Hepatocyte (in vitro differentiated cells): Measurements from ENCODE around the gene ERMAP. TPM values are rescaled to one million over a fixed set of nuclear protein-coding genes. Genes with fewer than 3 reads are reported as not detected.

Experiments used
- DNase-seq: peaks from one replicate; pipeline ENCODE4 v3.0.0-alpha.2; 2016; ENCODE audit warnings: low spot score
- H2AFZ ChIP-seq: fragments of 200-600 bp; sonication (generic); 2 replicates; pipeline ENCODE4 v1.6.0; 2016; ENCODE audit warnings: antibody characterized with exemption, mild to moderate bottlenecking
- H3K27ac ChIP-seq: fragments of 200-600 bp; sonication (generic); 2 replicates; pipeline ENCODE4 v1.5.1; 2016; ENCODE audit warnings: mild to moderate bottlenecking
- H3K27me3 ChIP-seq: fragments of 200-600 bp; sonication (generic); 2 replicates; pipeline ENCODE4 v1.6.1; 2016
- H3K36me3 ChIP-seq: fragments of 200-600 bp; sonication (generic); replicated peaks from 2 replicates; pipeline ENCODE4 v1.5.1; 2016; ENCODE audit warnings: low read depth; ENCODE audit not compliant: insufficient read depth
- H3K4me1 ChIP-seq: fragments of 200-600 bp; sonication (generic); 2 replicates; pipeline ENCODE4 v1.5.1; 2016; ENCODE audit warnings: mild to moderate bottlenecking, moderate library complexity; ENCODE audit not compliant: insufficient read depth
- H3K4me2 ChIP-seq: fragments of 200-600 bp; sonication (generic); 2 replicates; pipeline ENCODE4 v1.6.0; 2016
- H3K4me3 ChIP-seq: fragments of 200-600 bp; sonication (generic); 2 replicates; pipeline ENCODE4 v1.5.1; 2016; ENCODE audit warnings: mild to moderate bottlenecking
- H3K79me2 ChIP-seq: fragments of 200-600 bp; sonication (generic); 2 replicates; pipeline ENCODE4 v1.6.0; 2017; ENCODE audit warnings: mild to moderate bottlenecking
- H3K9me2 ChIP-seq: fragments of 200-600 bp; sonication (generic); replicated peaks from 2 replicates; pipeline ENCODE4 v1.6.0; 2017; ENCODE audit warnings: mild to moderate bottlenecking; ENCODE audit not compliant: insufficient read depth
- H3K9me3 ChIP-seq: fragments of 200-600 bp; sonication (generic); 2 replicates; pipeline ENCODE4 v1.5.1; 2016; ENCODE audit warnings: low read depth, mild to moderate bottlenecking
- H4K20me1 ChIP-seq: fragments of 200-600 bp; sonication (generic); 2 replicates; pipeline ENCODE4 v1.6.0; 2016; ENCODE audit warnings: mild to moderate bottlenecking; ENCODE audit not compliant: insufficient read depth, poor library complexity, severe bottlenecking
- EZH2 ChIP-seq: fragments of 200-600 bp; sonication (generic); IDR thresholded peaks from 2 replicates; pipeline ENCODE4 v1.6.1; 2016; ENCODE audit warnings: antibody characterized with exemption, mild to moderate bottlenecking, borderline replicate concordance
- EZH2phosphoT487 ChIP-seq: fragments of 200-600 bp; sonication (generic); IDR thresholded peaks from one replicate; pipeline ENCODE4 v1.6.1; 2018; ENCODE audit warnings: antibody characterized with exemption, mild to moderate bottlenecking, low read depth, moderate library complexity; ENCODE audit not compliant: unreplicated experiment, severe bottlenecking
- WGBS: methylation state at CpG from one replicate; pipeline ENCODE4 v1.1.6; 2016; ENCODE audit warnings: low lambda C conversion rate; ENCODE audit errors: missing lambda C conversion rate; 5-methylcytosine and 5-hydroxymethylcytosine counted together
- polyA plus RNA-seq: library from polyadenylated mRNA; unstranded; fragments of >200 nt; fragmentation: Nextera tagmentation; extraction: Ambion mirVana; gene quantifications from 2 replicates; pipeline ENCODE4 v1.2.1, GENCODE V29; 2016
- total RNA-seq: library from RNA; depleted of rRNA; stranded (reverse); fragments of >200 nt; gene quantifications from 2 replicates; pipeline ENCODE4 v1.2.3, GENCODE V29; 2014
- TF ChIP-seq, protein P1 (sequence below): fragments of 200-600 bp; sonication (generic); IDR thresholded peaks from 2 replicates; pipeline ENCODE4 v1.5.1; 2016; ENCODE audit warnings: antibody characterized with exemption, mild to moderate bottlenecking; ENCODE audit not compliant: poor library complexity

Gene ERMAP
- total and polyA plus RNA-seq, 2 experiments from 2014 or later, result 6.2 to 20.4 TPM

DNA sequence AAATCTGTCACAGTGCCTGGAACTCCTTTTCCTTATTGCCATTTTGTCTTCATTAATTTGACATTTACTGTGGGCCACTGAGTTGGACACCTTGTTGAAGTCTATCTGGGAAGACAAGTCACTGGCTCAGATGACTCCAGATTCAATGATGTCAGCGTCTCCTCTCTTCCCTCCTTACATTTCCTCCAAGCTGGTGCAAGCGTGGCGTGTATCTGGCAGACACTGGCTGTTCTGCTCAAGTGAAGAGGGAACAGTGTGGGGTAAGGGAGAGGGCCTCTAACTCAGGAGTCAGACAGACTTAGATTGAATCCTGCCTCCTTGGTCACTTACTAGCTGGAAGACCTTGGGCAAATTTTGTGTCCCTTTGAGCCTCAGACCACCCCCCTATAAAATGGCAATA is 20.8 kb downstream of the ERMAP start:
- H4K20me1 ChIP-seq, result no peaks in the 10 kb centered on the region
- TF ChIP-seq, protein P1, sequence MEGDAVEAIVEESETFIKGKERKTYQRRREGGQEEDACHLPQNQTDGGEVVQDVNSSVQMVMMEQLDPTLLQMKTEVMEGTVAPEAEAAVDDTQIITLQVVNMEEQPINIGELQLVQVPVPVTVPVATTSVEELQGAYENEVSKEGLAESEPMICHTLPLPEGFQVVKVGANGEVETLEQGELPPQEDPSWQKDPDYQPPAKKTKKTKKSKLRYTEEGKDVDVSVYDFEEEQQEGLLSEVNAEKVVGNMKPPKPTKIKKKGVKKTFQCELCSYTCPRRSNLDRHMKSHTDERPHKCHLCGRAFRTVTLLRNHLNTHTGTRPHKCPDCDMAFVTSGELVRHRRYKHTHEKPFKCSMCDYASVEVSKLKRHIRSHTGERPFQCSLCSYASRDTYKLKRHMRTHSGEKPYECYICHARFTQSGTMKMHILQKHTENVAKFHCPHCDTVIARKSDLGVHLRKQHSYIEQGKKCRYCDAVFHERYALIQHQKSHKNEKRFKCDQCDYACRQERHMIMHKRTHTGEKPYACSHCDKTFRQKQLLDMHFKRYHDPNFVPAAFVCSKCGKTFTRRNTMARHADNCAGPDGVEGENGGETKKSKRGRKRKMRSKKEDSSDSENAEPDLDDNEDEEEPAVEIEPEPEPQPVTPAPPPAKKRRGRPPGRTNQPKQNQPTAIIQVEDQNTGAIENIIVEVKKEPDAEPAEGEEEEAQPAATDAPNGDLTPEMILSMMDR, result no peak
- TF ChIP-seq EZH2, result no peak
- no peak for TF ChIP-seq EZH2phosphoT487
- H3K36me3 ChIP-seq, result no peaks in the 10 kb centered on the region
- H3K4me3 ChIP-seq, result no peak overlapping the region
- no peak for DNase-seq
- WGBS, result 56% methylated on average over 3 of the region's 3 CpGs
- H3K9me2 ChIP-seq, result no peaks in the 10 kb centered on the region
- H3K4me2 ChIP-seq, result no peak overlapping the region
- no peaks in the 10 kb centered on the region for H3K9me3 ChIP-seq
- no peaks in the 10 kb centered on the region for H3K27me3 ChIP-seq
- no peaks in the 10 kb centered on the region for H3K79me2 ChIP-seq
- no peak overlapping the region for H3K27ac ChIP-seq
- no peaks in the 10 kb centered on the region for H3K4me1 ChIP-seq
- no peak overlapping the region for H2AFZ ChIP-seq

DNA sequence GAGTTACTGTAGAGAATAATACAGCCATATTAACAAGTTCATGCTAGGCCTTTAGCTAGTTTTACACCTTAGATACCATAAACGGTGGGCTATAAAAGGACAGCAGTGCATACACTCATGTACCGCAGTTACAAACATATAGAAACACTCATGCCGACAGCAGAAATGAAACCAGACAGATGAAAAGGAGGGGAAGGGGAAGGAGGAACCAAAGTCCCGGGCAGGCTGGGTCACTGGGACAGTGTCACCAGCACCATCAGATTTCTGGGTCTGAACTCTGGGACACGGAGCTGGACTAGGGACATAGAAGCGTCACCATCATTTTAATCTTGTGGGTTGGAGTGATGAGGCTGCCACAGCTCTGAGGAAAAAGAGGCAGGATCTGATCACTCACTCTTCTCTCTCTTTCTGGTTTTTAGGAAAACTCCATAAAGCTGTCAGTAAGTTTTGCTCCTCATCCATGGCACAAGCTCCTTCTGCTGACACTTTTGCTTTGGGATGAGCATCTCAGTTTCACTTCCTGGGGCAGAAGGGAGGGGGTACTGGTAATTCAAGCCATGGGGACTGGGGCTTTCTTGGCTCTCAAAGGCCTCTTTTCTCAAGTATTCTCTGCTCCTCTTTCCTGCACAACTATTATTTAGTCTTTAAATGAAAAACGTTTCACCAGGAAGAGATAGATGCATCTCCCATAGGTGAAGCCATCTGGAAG is 21.7 kb downstream of the ERMAP start:
- DNase-seq, result no peak
- Histone ChIP-seq H3K27me3 (no peaks in the 10 kb centered on the region), H3K9me2 (no peaks in the 10 kb centered on the region), H3K36me3 (no peaks in the 10 kb centered on the region), H4K20me1 (no peaks in the 10 kb centered on the region), H3K4me3 (no peak overlapping the region), H3K27ac (no peak overlapping the region), H3K4me1 (no peaks in the 10 kb centered on the region), H3K79me2 (no peaks in the 10 kb centered on the region), H2AFZ (no peak overlapping the region), H3K9me3 (no peaks in the 10 kb centered on the region), H3K4me2 (no peak overlapping the region)
- 88% methylated on average over 7 of the region's 7 CpGs for WGBS
- TF ChIP-seq EZH2 (no peak), EZH2phosphoT487 (no peak)
- TF ChIP-seq, protein P1, result no peak

DNA sequence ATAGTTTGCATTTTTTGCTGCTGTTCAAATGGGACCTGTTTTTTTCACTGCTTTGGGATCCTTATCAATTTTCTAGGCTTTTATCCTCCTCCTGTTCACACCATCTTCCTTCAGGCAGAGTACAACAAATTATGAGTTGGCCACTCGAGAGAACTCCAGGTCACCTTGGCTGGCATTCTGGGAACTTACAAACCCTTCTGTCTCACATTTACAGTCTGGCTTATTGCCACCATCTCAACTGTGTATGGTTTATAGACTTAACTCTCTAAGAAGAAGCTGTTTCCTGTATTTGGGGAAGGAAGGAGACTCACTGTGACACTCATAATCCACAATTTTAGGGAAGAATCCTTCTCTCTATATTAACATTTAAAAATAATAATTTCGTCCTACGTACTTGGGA is 24.1 kb downstream of the ERMAP start:
- Histone ChIP-seq H3K27me3 (no peaks in the 10 kb centered on the region), H4K20me1 (no peaks in the 10 kb centered on the region), H2AFZ (no peak overlapping the region), H3K4me2 (no peak overlapping the region), H3K9me3 (no peaks in the 10 kb centered on the region), H3K9me2 (no peaks in the 10 kb centered on the region), H3K4me1 (no peaks in the 10 kb centered on the region), H3K36me3 (no peaks in the 10 kb centered on the region), H3K27ac (no peak overlapping the region), H3K4me3 (no peak overlapping the region), H3K79me2 (no peaks in the 10 kb centered on the region)
- DNase-seq, result no peak
- 81% methylated on average over 3 of the region's 3 CpGs for WGBS
- TF ChIP-seq, protein P1, result no peak
- no peak for TF ChIP-seq EZH2
- no peak for TF ChIP-seq EZH2phosphoT487
